MV-4-11 (cell line): ENCODE data around the gene MTMR6.

Experiments used
- DNase-seq: peaks from one replicate; lab custom pipeline; 2025; lab: John Stamatoyannopoulos, UW

Gene MTMR6

DNA sequence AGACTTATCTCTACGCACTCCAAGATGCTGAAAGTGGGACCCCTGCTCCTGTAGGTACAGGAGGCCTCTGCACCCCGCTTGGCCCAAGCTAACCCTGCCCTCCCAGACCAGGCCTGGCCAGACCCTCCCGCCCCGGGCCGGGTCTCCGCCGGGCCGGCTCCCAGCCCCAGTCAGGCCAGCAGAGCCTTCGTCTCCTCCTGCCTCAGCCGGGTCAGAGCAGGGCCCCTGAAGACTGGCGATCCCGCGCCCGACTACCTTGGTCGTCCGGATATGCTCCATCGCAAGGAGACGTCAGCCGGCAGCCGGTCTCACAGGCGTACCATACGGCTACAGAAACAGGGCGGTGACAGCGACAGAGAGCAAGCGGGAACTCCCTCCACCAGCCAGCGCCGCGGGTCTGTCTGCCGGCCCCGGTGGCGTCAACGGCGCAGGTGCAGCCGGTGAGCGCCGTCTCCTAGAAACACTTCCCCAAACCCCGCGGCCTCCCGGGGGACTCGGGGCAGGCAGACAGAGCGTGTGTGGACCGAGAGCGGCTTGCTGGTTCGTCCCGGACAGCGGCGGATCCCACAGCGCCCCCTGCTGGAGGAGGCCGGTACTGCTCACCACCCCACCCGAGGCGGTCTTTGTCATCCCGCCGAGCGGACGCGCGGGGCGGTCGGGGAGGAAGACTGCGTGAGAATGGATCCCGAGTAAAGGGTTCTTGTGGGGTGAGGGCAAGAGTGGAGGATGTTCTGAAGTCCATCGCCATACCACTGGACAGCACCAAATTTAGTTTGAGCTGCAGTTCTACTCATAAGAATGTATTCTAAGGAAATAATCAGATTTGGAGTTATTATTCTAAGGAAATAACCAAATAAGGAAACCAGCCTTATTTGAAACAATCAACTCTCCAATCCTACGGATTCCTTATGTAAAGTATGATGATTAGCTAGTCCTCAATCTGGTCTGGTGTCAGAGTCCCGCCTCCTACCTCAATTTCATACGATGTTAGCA is at the start of gene MTMR6:
Gene MTMR6 (minus strand): TSS at position 520 of the 993 bp plus-strand sequence. CDS start 241 bp downstream, at position 279.
- DNase-seq: peak; percentile 85

GRCh38 chr13:25335856-25336255 is 48.6 kb upstream of the MTMR6 start:
- DNase-seq: no peak

- no peak for DNase-seq
Measured at GRCh38 chr13:25330541-25330940, 43.3 kb upstream of the MTMR6 start.

- peak; percentile 19 for DNase-seq
Measured at GRCh38 chr13:25329706-25330105, 42.4 kb upstream of the MTMR6 start.

GRCh38 chr13:25324100-25324499 is 36.8 kb upstream of the MTMR6 start:
- DNase-seq: no peak

DNA sequence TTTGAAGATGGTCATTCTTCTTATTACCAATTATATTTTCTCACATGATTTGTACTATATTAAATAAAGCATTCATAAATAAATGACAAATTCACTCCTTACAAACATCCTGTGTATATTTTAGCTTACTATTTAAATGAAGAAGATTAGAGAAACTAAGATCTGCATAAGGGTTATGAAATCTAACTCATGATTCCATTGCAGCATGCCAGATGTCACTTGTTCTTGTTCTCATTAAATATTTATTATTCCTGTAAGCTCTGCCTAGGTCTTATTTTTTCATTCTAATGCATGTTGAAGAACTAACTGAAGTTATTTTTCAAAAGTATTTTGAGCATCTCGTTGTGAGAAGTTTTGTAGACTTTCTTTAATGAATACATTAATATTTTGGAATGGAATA is 32.5 kb upstream of the MTMR6 start:
- no peak for DNase-seq

GRCh38 chr13:25318946-25319345 is 31.7 kb upstream of the MTMR6 start:
- DNase-seq: peak; percentile 13

DNA sequence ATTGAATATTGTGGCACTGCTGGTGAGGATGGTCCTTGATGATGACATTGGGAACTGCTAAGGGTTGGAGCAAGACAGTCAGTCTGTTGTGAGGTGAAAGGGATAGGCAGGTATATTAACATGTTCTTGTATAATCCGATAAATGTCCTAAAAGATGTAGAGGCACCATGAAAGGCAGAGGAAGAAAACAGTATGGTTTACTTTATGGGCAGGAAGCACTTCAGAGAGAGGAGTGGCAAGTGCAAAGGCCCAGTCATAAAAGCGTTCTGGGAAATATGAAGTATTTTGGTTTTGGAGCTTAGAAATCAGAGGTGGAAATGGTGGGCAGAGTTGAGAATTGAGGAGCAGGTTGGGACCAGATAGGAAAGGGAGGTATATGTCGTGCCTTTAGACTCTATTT is 23.6 kb upstream of the MTMR6 start:
- no peak for DNase-seq

GRCh38 chr13:25306671-25307464 is 19.6 kb upstream of the MTMR6 start:
- DNase-seq: no peak

- DNase-seq: no peak
Measured at GRCh38 chr13:25302121-25302520, 14.8 kb upstream of the MTMR6 start.

DNA sequence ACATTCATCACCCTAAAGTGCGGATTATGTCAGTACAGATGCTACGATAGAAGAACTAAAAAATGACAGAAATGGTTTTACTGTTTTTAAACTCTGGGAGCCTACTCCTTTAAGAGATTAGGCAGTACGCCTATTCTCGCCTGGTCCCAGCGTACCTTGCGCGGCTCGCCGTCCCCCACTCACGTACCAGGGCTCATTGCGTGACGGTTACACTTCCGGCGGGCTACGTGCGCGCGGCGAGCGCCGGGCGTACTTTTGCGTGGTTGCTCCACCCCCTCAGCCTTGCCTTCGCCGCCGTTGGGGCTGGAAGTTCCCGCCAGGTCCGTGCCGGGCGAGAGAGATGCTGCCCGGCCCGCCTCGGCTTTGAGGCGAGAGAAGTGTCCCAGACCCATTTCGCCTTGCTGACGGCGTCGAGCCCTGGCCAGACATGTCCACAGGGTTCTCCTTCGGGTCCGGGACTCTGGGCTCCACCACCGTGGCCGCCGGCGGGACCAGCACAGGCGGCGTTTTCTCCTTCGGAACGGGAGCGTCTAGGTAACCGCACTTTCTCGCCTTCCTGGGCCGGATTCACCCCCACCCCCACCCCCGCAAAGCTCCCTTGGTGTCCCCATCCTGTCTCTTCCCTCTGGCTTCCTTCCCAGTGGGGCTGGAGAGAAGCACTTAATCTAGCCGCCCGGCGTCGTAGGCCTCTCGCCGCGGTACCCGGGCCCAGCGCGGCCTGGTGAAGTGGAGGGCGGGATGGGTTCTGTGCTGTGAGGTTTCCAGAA is 14.2 kb upstream of the MTMR6 start, which contains the start of gene NUP58:
Gene NUP58 (plus strand): TSS at position 279 of the 767 bp plus-strand sequence. CDS start 149 bp downstream, at position 428.
- peak; percentile 89 for DNase-seq

GRCh38 chr13:25300861-25301346 is 13.6 kb upstream of the MTMR6 start:
- no peak for DNase-seq

DNA sequence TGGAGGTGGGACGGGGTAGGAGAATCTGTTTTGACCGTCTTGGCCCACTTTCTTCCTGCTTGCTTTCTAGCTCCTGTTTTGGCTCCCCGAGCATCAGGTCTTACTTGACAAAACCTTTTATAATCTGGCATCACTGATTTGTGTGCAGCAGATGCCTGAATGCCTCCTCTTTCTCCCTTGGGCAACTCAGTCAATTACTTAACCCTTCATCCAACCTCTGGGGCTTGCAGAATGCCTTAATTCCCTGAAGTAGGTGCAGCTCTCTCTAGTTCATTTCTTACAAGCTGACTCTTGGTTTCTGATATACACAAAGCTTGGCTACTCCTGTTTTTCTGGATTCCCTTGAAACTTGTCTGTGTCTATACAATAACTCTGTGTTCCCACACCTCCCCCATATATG is 8.4 kb upstream of the MTMR6 start:
- no peak for DNase-seq

DNA sequence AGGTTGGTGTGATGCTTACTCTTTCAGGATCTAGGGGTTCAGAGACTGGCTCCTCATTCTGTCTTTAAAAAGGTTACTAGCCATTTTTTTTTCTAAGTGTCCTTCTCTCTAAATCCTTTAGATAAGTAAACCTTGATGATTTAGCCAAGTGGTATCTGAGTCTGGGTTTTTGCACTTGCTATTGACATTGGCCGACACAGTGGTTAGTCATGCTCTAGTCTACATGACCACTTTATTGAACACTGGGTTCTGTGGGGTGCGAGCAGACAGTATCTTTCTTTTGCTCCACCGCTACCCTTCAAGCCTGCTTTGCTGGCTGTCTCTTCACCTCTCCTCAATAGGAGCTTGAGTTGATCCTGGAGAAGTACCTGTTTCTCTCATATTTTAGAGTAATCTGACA is 7.9 kb upstream of the MTMR6 start:
- DNase-seq: no peak

- DNase-seq: no peak
Measured at GRCh38 chr13:25292301-25292700, 5.0 kb upstream of the MTMR6 start.

- no peak for DNase-seq
Measured at GRCh38 chr13:25291691-25292090, 4.4 kb upstream of the MTMR6 start.

DNA sequence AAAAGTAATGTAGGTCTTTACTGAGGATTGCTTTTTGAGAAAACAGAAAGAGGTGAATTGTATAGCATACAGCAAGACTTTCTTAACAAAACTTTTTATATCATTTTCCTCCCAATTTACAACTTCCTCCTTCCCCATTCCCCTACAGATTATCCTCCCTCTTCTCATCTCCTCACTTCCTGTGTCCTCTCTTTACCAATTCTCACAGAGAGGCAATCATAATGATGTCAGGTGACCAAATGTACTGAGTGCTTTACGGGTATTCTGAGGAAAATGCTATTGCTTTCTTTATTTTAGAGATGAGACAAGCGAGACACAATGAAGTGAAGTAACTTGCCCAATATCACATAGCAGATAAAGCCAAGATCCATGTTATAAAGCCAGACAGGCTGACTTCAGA is 1.7 kb upstream of the MTMR6 start:
- peak; percentile 24 for DNase-seq

DNA sequence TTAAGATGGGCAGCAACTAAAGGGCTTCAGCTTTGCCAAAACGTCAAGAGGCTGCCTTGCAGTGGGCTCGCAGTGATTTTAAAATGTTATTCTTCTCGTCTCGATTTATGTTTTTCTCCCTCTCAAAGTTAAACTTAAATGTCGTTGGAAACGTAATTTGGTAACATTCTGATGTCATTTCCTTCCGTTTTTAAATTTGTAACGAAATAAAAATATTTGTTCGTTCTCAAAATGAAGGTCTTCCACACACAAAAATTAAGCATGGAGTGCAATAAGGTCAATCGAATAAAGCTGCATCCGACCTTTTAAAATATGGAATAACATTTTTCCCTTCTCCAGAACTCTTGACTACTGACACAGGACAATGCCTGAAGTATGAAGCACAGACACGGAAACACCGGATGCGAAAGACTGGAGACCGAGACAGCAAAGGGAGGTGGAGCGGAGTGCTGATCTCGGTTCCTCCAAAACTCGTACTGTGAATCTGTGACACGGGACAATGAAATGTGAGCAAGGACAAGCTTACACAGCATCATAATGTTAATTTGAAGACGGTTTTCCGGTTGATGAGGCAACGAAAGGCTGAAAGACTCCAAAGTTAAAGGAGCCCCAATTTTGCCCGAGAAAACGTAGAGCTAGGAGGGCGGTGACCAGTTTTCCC is 850 bp downstream of the MTMR6 start:
- DNase-seq: peak; percentile 61

- no peak for DNase-seq
Measured at GRCh38 chr13:25281935-25282332, 5.4 kb downstream of the MTMR6 start.

DNA sequence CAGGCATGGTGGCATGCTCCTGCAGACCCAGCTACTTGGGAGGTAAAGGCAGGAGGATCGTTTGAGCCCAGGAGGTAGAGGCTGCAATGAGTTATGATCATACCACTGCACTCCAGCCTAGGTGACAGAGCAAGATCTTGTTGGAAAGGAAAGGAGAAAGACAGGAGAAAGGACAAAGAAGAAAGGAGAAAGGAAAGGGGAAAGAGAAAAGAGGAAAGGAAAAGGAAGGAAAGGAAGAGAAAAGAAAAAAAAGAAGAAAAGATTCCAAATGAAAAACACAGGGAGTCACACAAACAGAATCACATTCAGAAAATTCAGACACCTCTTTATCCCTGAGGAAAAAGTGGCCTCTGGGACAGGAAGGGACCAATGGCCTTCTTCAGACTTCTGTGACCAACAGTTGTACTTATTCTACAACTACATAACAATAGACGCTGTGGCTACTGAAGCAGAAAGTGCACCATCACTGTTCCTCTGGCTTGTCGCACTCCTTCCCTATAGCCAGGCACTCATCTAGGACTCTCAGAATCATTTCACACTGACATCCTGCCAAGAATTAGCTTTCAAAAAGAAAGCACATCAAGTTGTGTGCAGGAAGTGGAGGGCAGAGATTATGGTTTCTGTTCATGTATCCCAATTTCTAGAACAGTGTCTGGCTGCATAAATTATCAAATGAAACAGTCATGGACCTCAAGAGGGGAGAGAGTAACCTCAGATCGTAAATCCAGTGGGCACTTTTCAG is 5.9 kb downstream of the MTMR6 start:
- DNase-seq: peak; percentile 30
